Measurements from ENCODE around the gene TNFRSF9. TPM values are rescaled to one million over a fixed set of nuclear protein-coding genes. Genes with fewer than 3 reads are reported as not detected.

Gene TNFRSF9
- total and polyA plus RNA-seq, 9 of the 15 experiments (the other 6 are each of a cell fraction or from before 2014, with no cell fraction given): 0.04 to 0.29 (median 0.08) TPM; not detected in 1

DNA sequence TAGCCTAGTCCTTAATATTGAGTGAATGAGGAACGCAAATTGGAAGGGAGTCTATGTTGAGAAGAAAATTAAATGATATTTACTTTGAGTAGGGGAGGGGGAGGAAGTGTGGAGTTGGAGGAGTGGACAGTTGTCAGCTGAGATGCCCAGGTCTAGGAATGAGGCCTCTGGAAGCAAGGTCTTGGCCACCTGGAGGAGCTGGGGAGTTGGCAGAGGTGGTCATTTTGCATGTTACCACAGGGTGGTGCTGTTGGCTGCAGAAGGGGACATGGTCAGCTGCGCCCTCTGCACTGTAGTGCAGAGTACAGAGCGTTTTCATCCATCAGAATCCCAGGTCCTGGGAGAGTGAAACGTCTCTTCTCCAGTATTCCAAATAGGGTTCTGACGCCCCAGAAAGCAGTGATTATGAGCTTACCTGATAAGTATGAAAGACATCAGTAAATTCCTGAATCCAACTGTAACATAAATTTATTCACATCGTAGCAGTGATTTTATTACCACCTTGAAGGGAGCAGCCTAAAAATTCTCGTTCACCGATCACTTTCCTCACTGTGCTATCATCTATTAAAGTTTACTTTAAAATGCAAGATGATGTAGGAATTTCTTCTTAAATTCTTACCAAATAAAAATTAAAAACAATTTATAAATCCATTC lies 34.7 kb upstream of the TNFRSF9 start (continued):
- TF ChIP-seq, protein P1, sequence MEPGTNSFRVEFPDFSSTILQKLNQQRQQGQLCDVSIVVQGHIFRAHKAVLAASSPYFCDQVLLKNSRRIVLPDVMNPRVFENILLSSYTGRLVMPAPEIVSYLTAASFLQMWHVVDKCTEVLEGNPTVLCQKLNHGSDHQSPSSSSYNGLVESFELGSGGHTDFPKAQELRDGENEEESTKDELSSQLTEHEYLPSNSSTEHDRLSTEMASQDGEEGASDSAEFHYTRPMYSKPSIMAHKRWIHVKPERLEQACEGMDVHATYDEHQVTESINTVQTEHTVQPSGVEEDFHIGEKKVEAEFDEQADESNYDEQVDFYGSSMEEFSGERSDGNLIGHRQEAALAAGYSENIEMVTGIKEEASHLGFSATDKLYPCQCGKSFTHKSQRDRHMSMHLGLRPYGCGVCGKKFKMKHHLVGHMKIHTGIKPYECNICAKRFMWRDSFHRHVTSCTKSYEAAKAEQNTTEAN (CRISPR knock-in tag; IDR thresholded peaks at IDR 0.05): no peak
- TF ChIP-seq DACH1 (IDR thresholded peaks at IDR 0.05; ENCODE audit: partially characterized antibody) (peak; percentile 51), ZFP36 (IDR thresholded peaks at IDR 0.05; ENCODE audit: low read depth, low read length, partially characterized antibody) (peak; percentile 55), DPF2 (IDR thresholded peaks at IDR 0.05) (peak; percentile 19; the same call in 1 of the 2 replicates), KLF16 (IDR thresholded peaks at IDR 0.05) (peak; percentile 54; the same call in 1 of the 2 replicates), CBFA2T2 (conservative IDR thresholded peaks at IDR 0.05) (no peak), MAZ (CRISPR knock-in tag; conservative IDR thresholded peaks at IDR 0.05 in 1 of 2, IDR thresholded peaks at IDR 0.05 in 1 of 2) (peak; percentile 27 to 35; a peak in 1 of 4 replicates), SUPT5H (IDR thresholded peaks at IDR 0.05) (0 out of 2 replicates have a peak, but pooled peaks have one; percentile 28), FOXA3 (CRISPR knock-in tag; conservative IDR thresholded peaks at IDR 0.05 in 1 of 2, IDR thresholded peaks at IDR 0.05 in 1 of 2) (0 out of 4 replicates have a peak, but pooled peaks of 1 of the 2 experiments have one; percentile 41), SPI1 (IDR thresholded peaks at IDR 0.05; ENCODE audit: borderline replicate concordance, low read depth, low read length) (0 out of 2 replicates have a peak, but pooled peaks have one; percentile 11), ESRRA (IDR thresholded peaks at IDR 0.05; ENCODE audit: borderline replicate concordance, low read depth) (peak; percentile 32; the same call in 1 of the 2 replicates), YY1 (IDR thresholded peaks at IDR 0.05; ENCODE audit: borderline replicate concordance in 1 of 3, control insufficient read depth in 1 of 3, extremely low read depth in 1 of 3, insufficient read depth in 3 of 3, insufficient read length in 1 of 3, insufficient replicate concordance in 2 of 3, low read depth in 1 of 3, low read length in 2 of 3) (no peak), SP1 (CRISPR knock-in tag; IDR thresholded peaks at IDR 0.05) (0 out of 2 replicates have a peak, but pooled peaks have one; percentile 49), ZEB2 (IDR thresholded peaks at IDR 0.05) (no peak), ARID1B (IDR thresholded peaks at IDR 0.05) (0 out of 2 replicates have a peak, but pooled peaks have one; percentile 9), GATAD2B (IDR thresholded peaks at IDR 0.05; ENCODE audit: borderline replicate concordance) (peak; percentile 42; the same call in 1 of the 2 replicates), ESRRB (CRISPR knock-in tag; IDR thresholded peaks at IDR 0.05; ENCODE audit: borderline replicate concordance) (no peak), SMC3 (conservative IDR thresholded peaks at IDR 0.05; ENCODE audit: insufficient read depth, low read depth, low read length) (peak; percentile 80), ZNF316 (IDR thresholded peaks at IDR 0.05) (no peak), ZKSCAN1 (IDR thresholded peaks at IDR 0.05; ENCODE audit: low read depth, low read length) (0 out of 2 replicates have a peak, but pooled peaks have one; percentile 23)
- TF ChIP-seq, protein P2, sequence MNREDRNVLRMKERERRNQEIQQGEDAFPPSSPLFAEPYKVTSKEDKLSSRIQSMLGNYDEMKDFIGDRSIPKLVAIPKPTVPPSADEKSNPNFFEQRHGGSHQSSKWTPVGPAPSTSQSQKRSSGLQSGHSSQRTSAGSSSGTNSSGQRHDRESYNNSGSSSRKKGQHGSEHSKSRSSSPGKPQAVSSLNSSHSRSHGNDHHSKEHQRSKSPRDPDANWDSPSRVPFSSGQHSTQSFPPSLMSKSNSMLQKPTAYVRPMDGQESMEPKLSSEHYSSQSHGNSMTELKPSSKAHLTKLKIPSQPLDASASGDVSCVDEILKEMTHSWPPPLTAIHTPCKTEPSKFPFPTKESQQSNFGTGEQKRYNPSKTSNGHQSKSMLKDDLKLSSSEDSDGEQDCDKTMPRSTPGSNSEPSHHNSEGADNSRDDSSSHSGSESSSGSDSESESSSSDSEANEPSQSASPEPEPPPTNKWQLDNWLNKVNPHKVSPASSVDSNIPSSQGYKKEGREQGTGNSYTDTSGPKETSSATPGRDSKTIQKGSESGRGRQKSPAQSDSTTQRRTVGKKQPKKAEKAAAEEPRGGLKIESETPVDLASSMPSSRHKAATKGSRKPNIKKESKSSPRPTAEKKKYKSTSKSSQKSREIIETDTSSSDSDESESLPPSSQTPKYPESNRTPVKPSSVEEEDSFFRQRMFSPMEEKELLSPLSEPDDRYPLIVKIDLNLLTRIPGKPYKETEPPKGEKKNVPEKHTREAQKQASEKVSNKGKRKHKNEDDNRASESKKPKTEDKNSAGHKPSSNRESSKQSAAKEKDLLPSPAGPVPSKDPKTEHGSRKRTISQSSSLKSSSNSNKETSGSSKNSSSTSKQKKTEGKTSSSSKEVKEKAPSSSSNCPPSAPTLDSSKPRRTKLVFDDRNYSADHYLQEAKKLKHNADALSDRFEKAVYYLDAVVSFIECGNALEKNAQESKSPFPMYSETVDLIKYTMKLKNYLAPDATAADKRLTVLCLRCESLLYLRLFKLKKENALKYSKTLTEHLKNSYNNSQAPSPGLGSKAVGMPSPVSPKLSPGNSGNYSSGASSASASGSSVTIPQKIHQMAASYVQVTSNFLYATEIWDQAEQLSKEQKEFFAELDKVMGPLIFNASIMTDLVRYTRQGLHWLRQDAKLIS (CRISPR knock-in tag; IDR thresholded peaks at IDR 0.05): no peak
- TF ChIP-seq, protein P3, sequence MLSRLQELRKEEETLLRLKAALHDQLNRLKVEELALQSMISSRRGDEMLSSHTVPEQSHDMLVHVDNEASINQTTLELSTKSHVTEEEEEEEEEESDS (CRISPR knock-in tag; IDR thresholded peaks at IDR 0.05): no peak
- TF ChIP-seq, protein P4, sequence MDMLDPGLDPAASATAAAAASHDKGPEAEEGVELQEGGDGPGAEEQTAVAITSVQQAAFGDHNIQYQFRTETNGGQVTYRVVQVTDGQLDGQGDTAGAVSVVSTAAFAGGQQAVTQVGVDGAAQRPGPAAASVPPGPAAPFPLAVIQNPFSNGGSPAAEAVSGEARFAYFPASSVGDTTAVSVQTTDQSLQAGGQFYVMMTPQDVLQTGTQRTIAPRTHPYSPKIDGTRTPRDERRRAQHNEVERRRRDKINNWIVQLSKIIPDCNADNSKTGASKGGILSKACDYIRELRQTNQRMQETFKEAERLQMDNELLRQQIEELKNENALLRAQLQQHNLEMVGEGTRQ (CRISPR knock-in tag; IDR thresholded peaks at IDR 0.05): no peak

All from K562 (cell line).